Psoas muscle (tissue), 8 donors: ENCODE data around the gene PRICKLE4. TPM values are rescaled to one million over a fixed set of nuclear protein-coding genes. Genes with fewer than 3 reads are reported as not detected.
"Not testable (repeated sequence)": the region's sequence is repeated elsewhere in the genome, so short reads cannot be mapped to it uniquely, and the experiment has no call there.

Source experiments
- ATAC-seq, 4 donors: fragments of 200-7000 bp; cut with Tn5 transposase; one replicate each; pipeline ENCODE4 v1.9.1; 2020; ENCODE audit warnings: moderate library complexity in 3 of 4, mild to moderate bottlenecking in 2 of 4
- DNase-seq, 2 donors: peaks; one replicate each; pipeline ENCODE4 v3.0.0-alpha.2; 2020
- H3K27ac ChIP-seq: fragments of 200-600 bp; one replicate; pipeline ENCODE4 v1.8.0; 2022
- H3K27me3 ChIP-seq, 3 donors: fragments of 200-600 bp in 1 of 3; one replicate each; pipeline versions ENCODE4 v1.6.1 to v1.8.0; 2013 to 2022; ENCODE audit warnings: low read length in 2 of 3, mild to moderate bottlenecking in 2 of 3, moderate library complexity in 1 of 3; ENCODE audit not compliant: insufficient read depth in 3 of 3
- H3K36me3 ChIP-seq, 2 donors: fragments of 200-600 bp in 1 of 2; one replicate each; pipeline versions ENCODE4 v1.6.1 to v1.8.0; 2013 to 2022; ENCODE audit warnings: low read depth in 1 of 2, mild to moderate bottlenecking in 1 of 2, moderate library complexity in 1 of 2; ENCODE audit not compliant: insufficient read depth in 1 of 2
- H3K4me1 ChIP-seq: fragments of 200-600 bp; one replicate; pipeline ENCODE4 v1.8.0; 2022
- H3K4me3 ChIP-seq: fragments of 200-600 bp; one replicate; pipeline ENCODE4 v1.8.0; 2022; ENCODE audit warnings: mild to moderate bottlenecking
- H3K9me3 ChIP-seq: fragments of 200-600 bp; one replicate; pipeline ENCODE4 v1.8.0; 2022
- CTCF ChIP-seq: fragments of 200-600 bp; IDR thresholded peaks from one replicate; pipeline ENCODE4 v1.8.0; 2022; ENCODE audit warnings: antibody characterized with exemption
- WGBS, 3 donors: extraction: QIAGEN DNeasy Blood & Tissue Kit; methylation state at CpG; one replicate each; pipeline versions ENCODE4 v1.1.6 to v1.1.7; 2013; 5-methylcytosine and 5-hydroxymethylcytosine counted together
- intact Hi-C, 2 donors: fragments of 100-400 bp; cut with DNase I; formaldehyde crosslinking; loops; one replicate each; pipeline versions ENCODE4 v1.11.0 to v1.14.2; 2022
- polyA plus RNA-seq, 3 donors: library from polyadenylated mRNA; stranded (reverse); fragments of 200-250 nt; gene quantifications; one replicate each; pipeline ENCODE4 v1.2.3, GENCODE V29; 2013
- total RNA-seq, 4 donors: library from RNA; stranded (reverse); fragmentation: NEBNext Ultra II Directional in 2 of 4; extraction: Animal tissue kit (Norgen Biotek cat#: 25700) in 2 of 4; gene quantifications; one replicate each; pipeline versions ENCODE4 v1.2.1 to v1.2.4, GENCODE V29; 2021 to 2023
- donor health status: healthy with polysubstance abuse.
- donor health status: DM: no; HTN: no; CAD: no; lungs with moderate emphysema.
- donor health status: Bipolar disorder and iron deficiency.
- donor health status: healthy.
- donor health status: DM: yes; HTN: yes; CAD: no.
- donor health status: DM: no; HTN: no; CAD: no.
- donor health status: DM: no; HTN: no; CAD: no.
- donor health status: DM: yes; HTN: yes; CAD: no.

Gene PRICKLE4
- total and polyA plus RNA-seq, 7 donors = 0.46 to 0.92 (median 0.70) TPM; not detected in 2

DNA sequence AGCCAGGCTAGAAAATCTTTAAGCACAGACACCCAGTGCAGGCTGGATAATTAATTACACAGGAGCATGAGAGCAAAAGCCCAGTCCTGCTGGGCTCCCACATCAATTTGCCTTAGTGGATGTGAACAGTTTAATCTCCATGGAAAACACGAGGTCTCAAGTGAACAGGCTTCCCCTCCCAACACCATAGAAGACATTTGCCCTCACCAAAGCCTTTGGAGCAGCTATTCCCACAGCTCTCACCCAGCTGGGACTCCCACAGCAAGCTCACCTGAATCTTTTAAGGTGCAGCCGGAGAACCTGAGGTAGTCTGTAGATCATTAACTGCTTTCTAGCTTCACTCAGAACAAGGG, 19.0 kb downstream of the PRICKLE4 start:
- H3K4me3 ChIP-seq = no peak overlapping the region
- no peaks in the 10 kb centered on the region for H3K9me3 ChIP-seq
- H3K4me1 ChIP-seq = no peaks in the 10 kb centered on the region
- no peak overlapping the region for H3K27ac ChIP-seq
- peaks cover 0 to 66% of the 10 kb centered on the region in 2 donors for H3K36me3 ChIP-seq
- intact Hi-C loops = loop anchor here in 1 of 2 donors (10.0 kb wide), 1 partner anchor 45 kb away; no protein-coding TSS in a partner anchor
- WGBS, 3 donors = 67 to 69% (median 69%) methylated on average over 2 of the region's 2 CpGs
- TF ChIP-seq CTCF = no peak
- no peak for ATAC-seq
- H3K27me3 ChIP-seq = no peaks in the 10 kb centered on the region
- no peak for DNase-seq

- no peaks in the 10 kb centered on the region for H3K4me1 ChIP-seq
- H3K27me3 ChIP-seq = no peaks in the 10 kb centered on the region
- ATAC-seq = no peak
- no peak for DNase-seq
- 75 to 86% (median 80%) methylated on average over 2 of the region's 2 CpGs for WGBS, 3 donors
- intact Hi-C loops = no loop called here
- no peak overlapping the region for H3K27ac ChIP-seq
- TF ChIP-seq CTCF = no peak
- H3K9me3 ChIP-seq = no peaks in the 10 kb centered on the region
- no peak overlapping the region for H3K4me3 ChIP-seq
- peaks cover 0 to 61% of the 10 kb centered on the region in 2 donors for H3K36me3 ChIP-seq
These were observed 20.8 kb downstream of the PRICKLE4 start for GRCh38 chr6:41801380-41801779.

DNA sequence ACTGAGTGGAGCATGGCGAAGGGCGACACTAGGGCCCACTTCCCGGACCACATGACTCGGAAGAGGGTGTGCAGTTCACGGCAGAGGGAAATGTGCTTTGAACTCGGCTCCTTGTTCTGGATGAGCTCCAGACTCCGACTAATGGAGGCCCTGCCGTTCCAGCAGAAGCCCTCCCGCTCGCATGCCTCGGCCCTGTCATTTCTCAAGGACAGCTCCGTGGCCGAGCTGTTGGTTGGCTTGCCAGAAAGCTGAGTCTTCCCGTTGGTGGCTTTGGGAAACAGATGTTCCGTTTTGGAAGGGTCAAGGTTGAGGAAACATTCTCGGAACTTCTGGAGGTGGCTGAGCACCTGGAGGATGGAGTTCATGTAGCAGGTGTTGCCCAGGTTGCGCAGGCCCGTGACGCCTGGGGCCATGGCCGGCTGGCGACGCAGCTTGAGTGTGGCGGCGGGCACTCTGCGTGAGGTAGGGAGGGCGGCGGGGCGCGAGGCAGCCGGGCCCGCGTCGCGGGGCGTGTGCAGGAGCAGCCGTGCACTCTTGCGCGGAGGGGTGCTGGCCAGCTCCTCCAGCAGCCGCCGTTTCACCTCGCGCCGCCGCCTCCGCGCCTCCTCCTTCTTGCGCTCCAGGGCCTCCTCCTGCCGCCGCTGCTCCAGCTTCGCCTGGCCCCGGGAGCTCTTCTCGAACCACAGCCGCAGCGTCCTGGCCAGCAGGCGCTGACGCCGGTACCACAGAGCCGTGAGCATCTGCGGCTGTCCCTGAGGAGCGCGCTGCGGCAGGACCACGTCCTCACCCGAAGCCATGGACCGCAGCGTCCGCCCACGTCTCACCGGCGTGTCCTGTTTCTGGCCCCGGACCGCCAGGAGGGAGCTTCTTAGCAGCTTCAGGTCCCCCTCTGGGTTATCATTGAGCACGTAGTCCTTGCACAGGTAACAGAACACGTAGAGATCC, 25.5 kb downstream of the PRICKLE4 start:
- Histone ChIP-seq H3K4me1 (no peaks in the 10 kb centered on the region), H3K27me3 (no peaks in the 10 kb centered on the region), H3K36me3 (peaks cover 0 to 19% of the 10 kb centered on the region in 2 donors), H3K27ac (no peak overlapping the region), H3K4me3 (no peak overlapping the region), H3K9me3 (no peaks in the 10 kb centered on the region)
- no peak for ATAC-seq
- no peak for TF ChIP-seq CTCF
- intact Hi-C loops = no loop called here
- 92 to 95% (median 94%) methylated on average over 65 to 74 of the region's 74 CpGs for WGBS, 3 donors
- no peak for DNase-seq

- Histone ChIP-seq H3K27ac (no peak overlapping the region), H3K9me3 (no peaks in the 10 kb centered on the region), H3K4me3 (no peak overlapping the region), H3K36me3 (peaks cover 0 to 7% of the 10 kb centered on the region in 2 donors), H3K27me3 (no peaks in the 10 kb centered on the region), H3K4me1 (peaks cover 4% of the 10 kb centered on the region)
- no peak for ATAC-seq
- intact Hi-C loops = no loop called here
- no peak for DNase-seq
- 94 to 97% (median 96%) methylated on average over 3 of the region's 3 CpGs for WGBS, 3 donors
- no peak for TF ChIP-seq CTCF
These were observed 30.5 kb downstream of the PRICKLE4 start for GRCh38 chr6:41811095-41811494.

DNA sequence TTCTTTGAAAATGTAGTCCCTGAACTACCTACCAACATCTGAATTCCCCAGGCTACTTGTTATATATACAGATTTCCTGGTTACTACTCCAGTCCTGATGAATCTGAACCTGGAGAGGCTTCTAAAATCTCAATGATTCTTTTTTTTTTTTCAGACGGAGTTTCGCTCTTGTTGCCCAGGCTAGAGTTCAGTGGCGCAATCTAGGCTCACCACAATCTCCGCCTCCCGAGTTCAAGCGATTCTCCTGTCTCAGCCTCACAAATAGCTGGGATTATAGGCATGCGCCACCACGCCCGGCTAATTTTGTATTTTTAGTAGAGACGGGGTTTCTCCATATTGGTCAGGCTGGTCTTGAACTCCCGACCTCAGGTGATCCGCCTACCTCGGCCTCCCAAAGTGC, 31.4 kb downstream of the PRICKLE4 start:
- whole genome bisulfite sequencing, 3 donors = 96 to 98% (median 96%) methylated on average over 9 to 13 of the region's 13 CpGs
- H3K27me3 ChIP-seq, H3K27ac ChIP-seq, DNase-seq, intact Hi-C loops, H3K36me3 ChIP-seq, ATAC-seq, H3K4me1 ChIP-seq, H3K4me3 ChIP-seq, H3K9me3 ChIP-seq: not testable (repeated sequence)
